H1 (cell line): Measurements from ENCODE around the gene ACOT11. TPM values are rescaled to one million over a fixed set of nuclear protein-coding genes. Genes with fewer than 3 reads are reported as not detected.
"Not testable (repeated sequence)": the region's sequence is repeated elsewhere in the genome, so short reads cannot be mapped to it uniquely, and the experiment has no call there.

Experiments
- CTCF ChIA-PET: fragments of 300-600 bp; sonication (Branson Sonifier 250); formaldehyde crosslinking; loops from one replicate; lab custom pipeline; 2021; ENCODE audit not compliant: partially characterized antibody; lab: Charles Lee
- POLR2A ChIA-PET: fragments of 300-600 bp; sonication (Branson Sonifier 250); formaldehyde crosslinking; loops from one replicate; lab custom pipeline; 2021; ENCODE audit warnings: inconsistent platforms; ENCODE audit not compliant: partially characterized antibody; lab: Charles Lee
- DNase-seq, 2 experiments: peaks; one replicate each; pipeline versions ENCODE4 v3.0.0 to v3.0.0-alpha.2; 2010 to 2022; ENCODE audit warnings: low spot score in 2 of 2, low read depth in 1 of 2, mixed read lengths in 1 of 2
- FAIRE-seq: peaks from 2 replicates; lab custom pipeline; 2011; peaks lifted over from hg19 to GRCh38; lab: Jason Lieb, UNC
- H2AFZ ChIP-seq: 2 replicates; pipeline ENCODE4 v1.8.1; 2012; ENCODE audit warnings: low read length, inconsistent platforms
- H2AK5ac ChIP-seq: 2 replicates; pipeline ENCODE4 v1.6.1; 2013; ENCODE audit warnings: low read depth, low read length
- H2BK120ac ChIP-seq: replicated peaks from 2 replicates; pipeline ENCODE3; 2013; ENCODE audit warnings: low read depth, low read length, inconsistent platforms
- H2BK12ac ChIP-seq: 2 replicates; pipeline ENCODE4 v1.6.1; 2013; ENCODE audit warnings: low read depth, low read length
- H2BK15ac ChIP-seq: 2 replicates; pipeline ENCODE4 v1.6.1; 2013; ENCODE audit warnings: low read length
- H2BK20ac ChIP-seq: 2 replicates; pipeline ENCODE4 v1.6.1; 2013; ENCODE audit warnings: low read length
- H2BK5ac ChIP-seq: 2 replicates; pipeline ENCODE4 v1.6.1; 2013; ENCODE audit warnings: low read depth, low read length
- H3K14ac ChIP-seq: 2 replicates; pipeline ENCODE4 v1.6.1; 2013; ENCODE audit warnings: inconsistent platforms; ENCODE audit not compliant: insufficient read length
- H3K18ac ChIP-seq: 2 replicates; pipeline ENCODE4 v1.6.1; 2013; ENCODE audit warnings: low read length; ENCODE audit errors: extremely low read depth
- H3K23ac ChIP-seq: 2 replicates; pipeline ENCODE4 v1.6.1; 2013; ENCODE audit warnings: inconsistent platforms; ENCODE audit not compliant: insufficient read length
- H3K23me2 ChIP-seq: 2 replicates; pipeline ENCODE4 v1.6.1; 2013; ENCODE audit warnings: low read depth, low read length
- H3K27ac ChIP-seq: 2 replicates; pipeline ENCODE4 v1.6.1; 2011; ENCODE audit warnings: low read depth, low read length, inconsistent platforms
- H3K27me3 ChIP-seq, 4 experiments: replicated peaks in 1 of 4; 1 replicate in 1 of 4; 2 replicates in 3 of 4; pipeline versions ENCODE4 v1.6.1 to v1.8.1; 2011 to 2013; ENCODE audit warnings: low read length in 3 of 4, mild to moderate bottlenecking in 3 of 4, inconsistent platforms in 2 of 4, mixed read lengths in 2 of 4, moderate library complexity in 1 of 4; ENCODE audit not compliant: control insufficient read depth in 3 of 4, insufficient read depth in 3 of 4; ENCODE audit errors: extremely low read depth in 1 of 4
- H3K36me3 ChIP-seq, 4 experiments: 2 replicates each; pipeline versions ENCODE4 v1.6.1 to v1.8.1; 2011 to 2013; ENCODE audit warnings: mild to moderate bottlenecking in 4 of 4, low read length in 3 of 4, moderate library complexity in 2 of 4, control low read depth in 1 of 4, inconsistent platforms in 1 of 4; ENCODE audit not compliant: insufficient read depth in 4 of 4, control insufficient read depth in 2 of 4
- H3K4ac ChIP-seq: replicated peaks from 2 replicates; pipeline ENCODE3; 2013; ENCODE audit warnings: low read length, low read depth, mixed read lengths, inconsistent platforms; ENCODE audit not compliant: insufficient read length
- H3K4me1 ChIP-seq, 4 experiments: replicated peaks in 1 of 4; 1 replicate in 1 of 4; 2 replicates in 3 of 4; pipeline versions ENCODE4 v1.6.1 to v1.8.1; 2011 to 2013; ENCODE audit warnings: low read length in 3 of 4, inconsistent platforms in 2 of 4, mixed read lengths in 1 of 4; ENCODE audit not compliant: insufficient read depth in 4 of 4, control insufficient read depth in 3 of 4
- H3K4me2 ChIP-seq, 2 experiments: 2 replicates each; pipeline versions ENCODE4 v1.6.1 to v1.8.1; 2011 to 2013; ENCODE audit warnings: low read depth in 2 of 2, low read length in 2 of 2, control low read depth in 1 of 2, inconsistent platforms in 1 of 2, mild to moderate bottlenecking in 1 of 2; ENCODE audit not compliant: insufficient read depth in 1 of 2
- H3K4me3 ChIP-seq, 4 experiments: fragments of 200-600, 300-600 bp in 1 of 4; sonication (generic), shearing (Covaris generic), sonication (Bioruptor Twin) in 1 of 4; 2 replicates each; pipeline versions ENCODE4 v1.5.1 to v1.8.1; 2011 to 2016; ENCODE audit warnings: low read length in 4 of 4, low read depth in 3 of 4, control low read depth in 2 of 4, inconsistent platforms in 2 of 4, mild to moderate bottlenecking in 2 of 4, mixed read lengths in 1 of 4, moderate library complexity in 1 of 4; ENCODE audit not compliant: insufficient read depth in 2 of 4; ENCODE audit errors: extremely low read depth in 1 of 4
- H3K56ac ChIP-seq: replicated peaks from 2 replicates; pipeline ENCODE3; 2013; ENCODE audit warnings: low read depth, mild to moderate bottlenecking, mixed read lengths, low read length, inconsistent platforms; ENCODE audit not compliant: insufficient read length
- H3K79me1 ChIP-seq: 2 replicates; pipeline ENCODE4 v1.6.1; 2013; ENCODE audit warnings: low read depth, low read length, control low read depth
- H3K79me2 ChIP-seq, 2 experiments: 2 replicates each; pipeline versions ENCODE4 v1.6.1 to v1.8.1; 2012 to 2013; ENCODE audit warnings: low read length in 2 of 2, mild to moderate bottlenecking in 2 of 2, inconsistent platforms in 1 of 2; ENCODE audit not compliant: insufficient read depth in 2 of 2, control insufficient read depth in 1 of 2
- H3K9ac ChIP-seq, 4 experiments: replicated peaks in 1 of 4; 1 replicate in 1 of 4; 2 replicates in 3 of 4; pipeline versions ENCODE4 v1.6.1 to v1.8.1; 2011 to 2013; ENCODE audit warnings: low read depth in 3 of 4, low read length in 3 of 4, control low read depth in 2 of 4, mild to moderate bottlenecking in 2 of 4, moderate library complexity in 2 of 4, inconsistent platforms in 1 of 4; ENCODE audit errors: extremely low read depth in 1 of 4
- H3K9me3 ChIP-seq, 2 experiments: 2 replicates each; pipeline versions ENCODE4 v1.6.1 to v1.8.1; 2012 to 2013; ENCODE audit warnings: mild to moderate bottlenecking in 2 of 2, moderate library complexity in 2 of 2, control low read depth in 1 of 2, inconsistent platforms in 1 of 2, low read depth in 1 of 2, low read length in 1 of 2, mixed read lengths in 1 of 2; ENCODE audit not compliant: insufficient read depth in 2 of 2
- H4K20me1 ChIP-seq, 2 experiments: replicated peaks in 1 of 2; 2 replicates each; pipeline versions ENCODE3 to v1.8.1; 2011 to 2013; ENCODE audit warnings: inconsistent platforms in 2 of 2, low read length in 2 of 2, mild to moderate bottlenecking in 1 of 2; ENCODE audit not compliant: insufficient read depth in 2 of 2, control insufficient read depth in 1 of 2
- H4K5ac ChIP-seq: 2 replicates; pipeline ENCODE4 v1.6.1; 2013; ENCODE audit warnings: low read length, low read depth, mixed read lengths, inconsistent platforms; ENCODE audit not compliant: insufficient read length
- H4K8ac ChIP-seq: 2 replicates; pipeline ENCODE4 v1.8.0; 2013; ENCODE audit warnings: mild to moderate bottlenecking, moderate library complexity, low read length, inconsistent platforms; ENCODE audit not compliant: insufficient read depth; ENCODE audit errors: extremely low read depth
- H4K91ac ChIP-seq: replicated peaks from 2 replicates; pipeline ENCODE3; 2013; ENCODE audit warnings: low read length, mixed read lengths, inconsistent platforms; ENCODE audit not compliant: insufficient read length
- WGBS, 2 experiments: shearing (Covaris generic) in 1 of 2; methylation state at CpG; one replicate each; pipeline versions ENCODE4 v1.1.6 to v1.1.7; 2013 to 2015; ENCODE audit warnings: low lambda C conversion rate in 2 of 2, mixed read lengths in 2 of 2, inconsistent platforms in 1 of 2, low coverage in 1 of 2, missing lambda C conversion rate in 1 of 2; ENCODE audit not compliant: insufficient replicate concordance in 2 of 2, insufficient coverage in 1 of 2, insufficient read length in 1 of 2; ENCODE audit errors: extremely low coverage in 1 of 2, missing lambda C conversion rate in 1 of 2; 5-methylcytosine and 5-hydroxymethylcytosine counted together
- polyA plus RNA-seq, 7 experiments: library from polyadenylated mRNA; depleted of rRNA in 3 of 7; stranded (reverse) in 5 of 7; unstranded in 2 of 7; fragments of >200 nt in 5 of 7; fragments of 200-250 nt in 2 of 7; gene quantifications; 1 replicate in 5 of 7; 2 replicates in 1 of 7; 4 replicates in 1 of 7; pipeline versions ENCODE4 v1.2.1 to v1.2.3, GENCODE V29; 2011 to 2013; ENCODE audit warnings: missing spikeins in 2 of 7, mixed read lengths in 2 of 7
- total RNA-seq: library from RNA; stranded (reverse); fragmentation: NEBNext Ultra II Directional; extraction: Animal tissue kit (Norgen Biotek cat#: 25700); gene quantifications from 2 replicates; pipeline ENCODE4 v1.2.1, GENCODE V29; 2021

ACOT11 gene
- total and polyA plus RNA-seq, 2 of the 8 experiments (the other 6 are each of a cell fraction or from before 2014, with no cell fraction given) = 3.8 to 4.5 TPM

DNA sequence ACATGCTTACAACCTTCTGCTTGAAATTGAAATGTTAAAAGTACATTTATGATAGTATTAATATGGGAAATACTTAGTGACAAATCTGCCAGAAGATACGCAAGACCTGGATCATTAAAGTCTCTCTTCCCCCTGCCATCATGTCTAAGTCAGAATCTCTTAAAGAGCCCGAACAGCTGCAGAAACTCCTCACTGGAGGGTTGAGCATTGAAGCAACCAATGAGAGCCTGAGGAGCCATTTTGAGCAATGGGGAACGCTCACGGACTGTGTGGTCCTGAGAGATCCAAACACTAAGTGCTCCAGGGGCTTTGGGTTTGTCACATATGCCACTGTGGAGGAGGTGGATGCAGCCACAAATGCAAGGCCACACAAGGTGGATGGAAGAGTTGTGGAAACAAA is 11.4 kb upstream of the ACOT11 start:
- 91% methylated on average over 4 of the region's 4 CpGs; no CpG with 5 or more reads in 1 of the 2 experiments for WGBS, 2 experiments
- H2BK15ac ChIP-seq, H3K23me2 ChIP-seq, H3K9me3 ChIP-seq, H3K18ac ChIP-seq, H2BK12ac ChIP-seq, H3K79me2 ChIP-seq, POLR2A ChIA-PET, CTCF ChIA-PET, H3K79me1 ChIP-seq, H2BK20ac ChIP-seq, H3K56ac ChIP-seq, H3K14ac ChIP-seq, H3K4ac ChIP-seq, H4K91ac ChIP-seq, H2AK5ac ChIP-seq, H2BK120ac ChIP-seq, H4K5ac ChIP-seq, H2BK5ac ChIP-seq, H3K4me2 ChIP-seq, H3K23ac ChIP-seq, H3K9ac ChIP-seq, H4K20me1 ChIP-seq, H3K27ac ChIP-seq, H3K27me3 ChIP-seq, H3K36me3 ChIP-seq, H4K8ac ChIP-seq, H3K4me1 ChIP-seq, FAIRE-seq, DNase-seq, H3K4me3 ChIP-seq: not testable (repeated sequence)
- 0 out of 2 replicates have a peak overlapping the region, but pooled peaks have one; percentile 32 for H2AFZ ChIP-seq
